Nucleus accumbens (tissue), 56 donors: ENCODE results near the gene TGM6.

Experiments
- DNase-seq, 56 donors: peaks; one replicate each; lab custom pipeline; 2025; lab: John Stamatoyannopoulos, UW

TGM6 gene

DNA sequence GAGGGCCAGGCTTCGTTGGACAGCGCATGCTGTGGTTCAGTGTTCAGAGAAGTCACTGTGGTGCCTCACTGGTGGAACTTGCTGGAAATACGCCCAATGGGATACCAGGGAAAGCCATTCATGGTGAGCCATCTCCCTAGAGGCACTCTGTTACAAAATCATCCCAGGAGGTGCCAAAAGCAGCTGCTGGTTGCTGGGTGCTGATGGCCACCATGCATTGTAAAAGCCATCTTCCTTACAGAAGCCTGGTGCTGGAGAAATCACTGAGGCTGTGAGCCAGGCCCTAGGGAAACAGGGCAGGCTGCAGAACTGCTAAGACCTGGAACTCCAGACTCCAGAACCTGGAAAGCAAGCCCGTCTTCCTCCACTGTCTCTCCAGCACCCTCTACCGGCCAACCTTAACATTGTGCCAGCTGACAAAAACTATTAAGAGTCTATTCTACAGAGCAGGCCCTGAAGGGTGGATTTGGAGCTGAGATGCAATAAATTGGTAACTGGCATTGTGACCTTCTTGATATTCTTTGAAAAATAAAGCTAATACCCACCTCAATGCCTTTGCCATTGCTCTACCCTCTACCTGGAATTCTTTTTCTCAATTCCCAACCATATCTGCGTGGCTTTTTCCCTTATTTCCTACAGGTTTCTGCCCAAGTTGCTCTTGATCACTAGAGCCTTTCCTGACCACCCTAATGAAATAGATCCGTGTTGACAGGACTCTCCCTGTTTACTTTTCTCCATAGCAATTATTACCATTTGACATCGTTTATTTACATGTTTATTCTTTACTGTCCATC, 71.4 kb downstream of the TGM6 start:
- peak in 50 of 56 donors; percentile 3 to 85 (median 42) for DNase-seq

GRCh38 chr20:2453792-2454191, 73.1 kb downstream of the TGM6 start:
- no peak for DNase-seq

- DNase-seq = no peak
Measured at GRCh38 chr20:2455771-2456497, 75.2 kb downstream of the TGM6 start.

GRCh38 chr20:2458919-2459499, 78.3 kb downstream of the TGM6 start:
- DNase-seq = no peak

DNA sequence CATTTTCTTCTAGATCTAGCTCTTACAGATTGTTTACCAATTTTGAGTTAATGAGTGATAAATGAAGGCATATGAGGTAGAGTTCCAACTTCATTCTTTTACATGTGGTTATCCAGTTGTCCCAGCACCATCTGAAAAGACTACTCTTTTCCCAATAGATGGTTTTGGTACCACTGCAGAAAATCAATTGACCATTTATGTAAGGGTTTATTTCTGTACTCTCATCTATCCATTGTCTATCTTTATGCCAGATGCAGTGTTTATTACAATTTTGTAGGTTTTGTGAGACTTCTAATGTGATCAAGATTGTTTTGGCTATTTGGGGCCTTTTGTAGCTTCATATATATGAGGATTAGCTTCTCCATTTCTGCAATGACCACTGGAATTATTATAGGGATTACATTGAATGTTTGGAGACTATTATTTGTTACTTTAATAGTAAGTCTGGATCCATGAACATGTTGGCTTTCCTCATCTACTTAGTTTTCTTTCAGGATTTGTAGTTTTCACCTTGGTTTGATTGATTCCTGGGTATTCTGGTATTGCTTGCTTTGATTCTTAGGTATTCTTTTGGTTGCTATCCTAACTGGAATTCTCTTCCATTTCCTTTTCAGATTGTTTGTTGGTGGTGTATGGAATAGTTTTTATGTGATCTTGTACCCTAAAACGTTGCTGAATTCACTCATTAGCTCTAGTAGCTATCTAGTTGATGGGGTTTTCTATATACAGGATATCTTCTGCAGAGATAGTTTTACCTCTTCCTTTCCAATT, 79.5 kb downstream of the TGM6 start:
- DNase-seq = no peak

GRCh38 chr20:2460752-2461424, 80.2 kb downstream of the TGM6 start:
- no peak for DNase-seq

DNA sequence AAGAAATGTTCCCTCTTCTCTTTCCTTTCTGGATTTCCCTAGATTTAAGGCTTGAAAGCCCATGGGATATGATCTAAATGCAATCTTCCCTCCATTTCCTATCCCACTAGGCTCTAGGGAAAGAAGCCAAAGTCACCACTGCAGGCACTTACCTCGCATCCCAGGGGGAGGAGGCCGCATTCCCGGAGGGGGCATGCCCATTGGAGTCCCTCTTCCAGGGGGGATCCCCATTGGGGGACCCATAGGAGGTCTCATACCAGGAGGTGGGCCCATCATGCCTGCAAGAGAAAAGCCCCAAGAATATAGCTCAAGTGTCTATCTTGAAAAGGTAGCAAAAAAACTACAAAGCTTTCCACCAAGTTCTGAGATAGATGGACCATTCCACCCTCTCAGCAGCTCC, 81.8 kb downstream of the TGM6 start:
- DNase-seq = no peak

GRCh38 chr20:2463616-2464365, 83.1 kb downstream of the TGM6 start:
- no peak for DNase-seq

DNA sequence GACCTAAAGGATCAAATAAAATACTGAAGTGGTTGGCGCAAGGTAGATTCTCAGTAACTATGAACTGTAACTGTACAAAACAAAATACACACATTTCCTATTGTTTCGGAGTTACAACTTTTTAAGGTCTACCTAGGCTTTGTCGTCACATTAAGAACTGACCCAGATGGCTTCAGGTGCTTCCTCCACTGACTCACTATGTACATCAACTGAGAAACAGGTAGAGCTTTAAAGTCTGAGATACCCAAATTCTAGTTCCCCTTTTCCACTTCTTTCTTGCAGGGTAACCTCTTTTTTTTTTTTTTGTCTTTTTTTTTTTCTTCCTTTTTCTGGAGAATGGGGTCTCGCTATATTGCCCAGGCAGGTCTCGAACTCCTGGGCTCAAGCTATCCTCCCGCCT, 84.4 kb downstream of the TGM6 start:
- DNase-seq = no peak

DNA sequence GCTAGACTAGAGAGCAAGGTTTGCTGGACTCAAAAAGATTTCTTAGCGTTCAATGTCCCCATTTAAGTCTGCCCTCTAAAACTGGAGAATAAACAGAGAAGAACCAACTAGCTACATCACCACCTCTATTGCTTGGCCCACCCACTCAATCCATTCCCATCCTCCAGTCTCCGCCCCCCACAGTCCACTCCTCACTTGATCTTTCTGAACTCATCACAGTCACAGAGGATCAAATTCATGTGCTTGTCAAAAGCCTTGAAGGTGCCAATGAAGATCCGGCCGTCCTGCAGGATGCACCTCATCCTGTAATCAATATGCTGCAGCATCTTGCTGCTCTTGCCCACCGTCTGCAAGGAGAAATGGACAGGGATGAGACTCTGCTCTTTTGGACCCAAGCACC, 86.7 kb downstream of the TGM6 start:
- no peak for DNase-seq

DNA sequence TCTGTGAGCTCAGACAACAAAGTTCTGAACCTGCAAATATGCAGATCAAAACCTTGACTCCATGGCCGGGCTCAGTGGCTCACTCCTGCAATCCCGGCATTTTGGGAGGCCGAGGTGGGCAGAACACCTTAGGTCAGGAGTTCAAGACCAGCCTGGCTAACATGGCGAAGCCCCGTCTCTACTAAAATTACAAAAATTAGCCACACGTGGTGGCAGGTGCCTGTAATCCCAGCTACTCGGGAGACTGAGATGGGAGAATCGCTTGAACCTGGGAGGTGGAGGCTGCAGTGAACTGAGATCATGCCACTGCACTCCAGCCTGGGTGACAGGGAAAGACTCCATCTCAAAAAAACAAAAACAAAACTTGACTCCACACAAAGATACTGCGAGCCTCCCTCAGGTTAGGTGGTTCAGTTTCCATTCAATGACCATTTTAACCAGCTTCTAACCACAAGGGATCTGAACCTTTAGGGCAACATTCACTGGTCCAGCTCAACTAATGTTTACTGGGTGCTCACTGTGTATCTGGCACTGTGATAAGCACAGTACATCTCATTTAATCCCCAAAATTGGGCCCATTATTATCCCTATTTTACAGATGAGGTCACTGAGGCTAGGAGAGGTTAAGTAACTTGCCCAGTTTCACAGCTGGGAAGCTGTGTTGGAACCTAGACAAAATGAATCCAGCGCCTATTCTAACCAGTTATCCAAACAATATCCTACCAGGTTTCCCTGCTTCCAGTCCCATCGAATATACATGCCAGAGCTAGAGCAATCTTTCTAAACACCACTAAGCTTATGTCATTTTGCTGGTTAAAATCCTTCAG, 88.1 kb downstream of the TGM6 start:
- DNase-seq = no peak

DNA sequence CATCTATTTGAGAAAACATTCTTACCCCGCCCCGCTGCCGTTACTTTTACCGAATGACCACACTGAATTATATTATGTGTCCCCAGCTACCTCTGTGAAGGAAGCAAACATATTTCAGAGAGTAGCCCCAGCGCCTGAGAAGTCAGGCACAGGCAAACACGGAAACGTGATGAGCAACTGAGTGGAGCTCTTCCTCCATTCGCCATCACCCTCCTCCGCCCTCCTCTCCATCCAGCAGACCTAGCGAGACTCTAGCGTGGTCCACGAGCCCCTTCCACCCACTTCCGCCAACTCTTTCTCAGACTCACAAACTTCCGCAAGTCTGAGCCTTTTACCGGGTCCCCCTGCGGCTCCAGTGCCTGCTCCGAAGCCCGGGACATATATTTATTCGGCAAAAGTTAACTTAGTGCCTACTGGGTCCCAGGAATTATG, 89.3 kb downstream of the TGM6 start:
- DNase-seq = peak in 22 of 56 donors; percentile 19 to 69 (median 42)

GRCh38 chr20:2470423-2471193, 89.9 kb downstream of the TGM6 start, which contains the start of gene SNRPB:
Gene SNRPB, minus strand, starts transcription at chr20:2470789. Its CDS starts 99 bp downstream, at chr20:2470690.
- peak; percentile 85 to 99 (median 97) for DNase-seq

- DNase-seq = no peak
Measured at GRCh38 chr20:2473516-2473915, 92.8 kb downstream of the TGM6 start.

DNA sequence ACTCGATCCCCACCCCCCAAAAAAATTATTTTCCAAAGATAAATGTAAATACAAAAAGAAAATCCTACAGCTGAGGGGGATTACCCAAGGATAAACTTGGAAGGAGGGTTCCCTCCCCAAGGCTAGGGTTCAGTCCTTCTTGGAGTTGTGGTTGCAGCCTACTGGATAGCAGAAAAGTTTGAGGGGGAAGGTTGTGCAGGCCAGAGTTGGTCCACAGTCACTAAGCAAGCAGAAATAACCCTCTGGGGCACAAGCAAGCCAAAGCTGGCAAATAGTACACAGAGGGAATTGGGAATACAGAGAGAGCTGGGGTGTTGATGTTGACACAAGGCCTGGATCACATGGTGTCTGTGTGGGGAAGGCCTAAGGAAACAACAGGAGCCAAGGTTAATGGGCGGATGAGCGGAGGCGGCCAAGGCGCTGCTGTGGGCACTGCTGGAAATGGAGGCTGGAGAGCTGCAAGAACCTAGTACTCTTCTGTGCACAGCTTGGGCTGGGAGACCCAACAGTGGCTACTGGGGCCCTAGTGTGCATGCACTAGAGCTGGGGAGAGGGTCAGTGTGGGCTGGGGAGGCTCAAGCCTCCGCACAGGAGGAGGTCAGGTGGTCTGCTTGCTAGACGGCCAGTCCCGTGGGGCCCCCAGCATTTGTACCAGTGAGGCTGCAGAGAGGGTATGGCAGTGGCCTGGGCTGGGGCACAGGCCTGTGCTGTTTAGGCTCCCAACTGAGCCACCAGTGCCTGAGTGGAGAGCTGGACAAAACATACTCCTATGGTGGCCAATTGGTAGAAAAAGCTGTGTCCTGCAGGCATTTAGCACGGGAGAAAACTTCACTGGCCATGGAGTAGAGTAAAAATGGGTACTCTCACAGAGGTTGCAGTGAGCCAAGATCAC, 95.4 kb downstream of the TGM6 start:
- no peak for DNase-seq

GRCh38 chr20:2476742-2477615, 96.3 kb downstream of the TGM6 start:
- no peak for DNase-seq
